ENCODE results near the gene IQCK.

Gene IQCK

GRCh38 chr16:19771796-19772195, 53.7 kb downstream of the IQCK start:
- Histone ChIP-seq H3K27ac (ENCODE audit: low read length) (no peak overlapping the region), H3K9ac (ENCODE audit: low read length) (no peak overlapping the region)

GRCh38 chr16:19774024-19774423, 56.0 kb downstream of the IQCK start:
- TF ChIP-seq CTCF (IDR thresholded peaks at IDR 0.05; ENCODE audit: low read depth, low read length) = no peak
- Histone ChIP-seq H3K36me3 (replicated peaks; ENCODE audit: low read depth, low read length) (peaks cover 13% of the 10 kb centered on the region), H3K27me3 (ENCODE audit: low read depth, low read length) (no peaks in the 10 kb centered on the region), H2AFZ (ENCODE audit: low read depth, low read length) (no peak overlapping the region), H3K9ac (ENCODE audit: low read length) (no peak overlapping the region), H4K20me1 (ENCODE audit: insufficient read depth, low read length) (no peaks in the 10 kb centered on the region), H3K9me3 (ENCODE audit: insufficient read depth, low read length) (no peaks in the 10 kb centered on the region), H3K4me3 (ENCODE audit: low read length) (no peak overlapping the region), H3K4me2 (ENCODE audit: low read length) (no peak overlapping the region), H3K79me2 (ENCODE audit: low read length) (no peaks in the 10 kb centered on the region), H3K4me1 (ENCODE audit: low read length) (peaks cover 37% of the 10 kb centered on the region), H3K27ac (ENCODE audit: low read length) (no peak overlapping the region)

More at GRCh38 chr16:19771796-19772195, 53.7 kb downstream of the IQCK start:
- Histone ChIP-seq H3K4me1 (ENCODE audit: low read length) (peaks cover 17% of the 10 kb centered on the region), H2AFZ (ENCODE audit: low read depth, low read length) (no peak overlapping the region), H3K9me3 (ENCODE audit: insufficient read depth, low read length) (no peaks in the 10 kb centered on the region), H3K4me2 (ENCODE audit: low read length) (no peak overlapping the region), H4K20me1 (ENCODE audit: insufficient read depth, low read length) (no peaks in the 10 kb centered on the region), H3K36me3 (replicated peaks; ENCODE audit: low read depth, low read length) (peaks cover 14% of the 10 kb centered on the region), H3K4me3 (ENCODE audit: low read length) (no peak overlapping the region), H3K79me2 (ENCODE audit: low read length) (no peaks in the 10 kb centered on the region), H3K27me3 (ENCODE audit: low read depth, low read length) (no peaks in the 10 kb centered on the region)
- no peak for TF ChIP-seq EZH2phosphoT487 (IDR thresholded peaks at IDR 0.05; ENCODE audit: low read depth)
- no peak for TF ChIP-seq CTCF (IDR thresholded peaks at IDR 0.05; ENCODE audit: low read depth, low read length)

GRCh38 chr16:19776147-19776546, 58.1 kb downstream of the IQCK start:
- Histone ChIP-seq H3K36me3 (replicated peaks; ENCODE audit: low read depth, low read length) (no peaks in the 10 kb centered on the region), H3K4me3 (ENCODE audit: low read length) (peak overlapping the region; percentile 72), H3K79me2 (ENCODE audit: low read length) (no peaks in the 10 kb centered on the region), H3K9ac (ENCODE audit: low read length) (peak overlapping the region; percentile 68), H2AFZ (ENCODE audit: low read depth, low read length) (peak overlapping the region; percentile 81; the same call in 1 of the 2 replicates), H3K4me2 (ENCODE audit: low read length) (peak overlapping the region; percentile 95), H4K20me1 (ENCODE audit: insufficient read depth, low read length) (no peaks in the 10 kb centered on the region), H3K27me3 (ENCODE audit: low read depth, low read length) (no peaks in the 10 kb centered on the region), H3K4me1 (ENCODE audit: low read length) (peaks cover 41% of the 10 kb centered on the region), H3K27ac (ENCODE audit: low read length) (peak overlapping the region; percentile 88), H3K9me3 (ENCODE audit: insufficient read depth, low read length) (no peaks in the 10 kb centered on the region)
- TF ChIP-seq EZH2phosphoT487 (IDR thresholded peaks at IDR 0.05; ENCODE audit: low read depth) = no peak
- no peak for TF ChIP-seq CTCF (IDR thresholded peaks at IDR 0.05; ENCODE audit: low read depth, low read length)

- H3K9ac ChIP-seq (ENCODE audit: low read length) = peak overlapping the region; percentile 68
- H2AFZ ChIP-seq (ENCODE audit: low read depth, low read length) = peak overlapping the region; percentile 81
Measured at GRCh38 chr16:19776565-19776964, 58.5 kb downstream of the IQCK start.

More at GRCh38 chr16:19776565-19776964, 58.5 kb downstream of the IQCK start:
- H3K27me3 ChIP-seq (ENCODE audit: low read depth, low read length) = no peaks in the 10 kb centered on the region
- H3K4me2 ChIP-seq (ENCODE audit: low read length) = peak overlapping the region; percentile 95
- H4K20me1 ChIP-seq (ENCODE audit: insufficient read depth, low read length) = no peaks in the 10 kb centered on the region
- no peaks in the 10 kb centered on the region for H3K36me3 ChIP-seq (replicated peaks; ENCODE audit: low read depth, low read length)
- H3K79me2 ChIP-seq (ENCODE audit: low read length) = no peaks in the 10 kb centered on the region
- peaks cover 41% of the 10 kb centered on the region for H3K4me1 ChIP-seq (ENCODE audit: low read length)
- peak overlapping the region; percentile 88 for H3K27ac ChIP-seq (ENCODE audit: low read length)
- TF ChIP-seq CTCF (IDR thresholded peaks at IDR 0.05; ENCODE audit: low read depth, low read length) (no peak), EZH2phosphoT487 (IDR thresholded peaks at IDR 0.05; ENCODE audit: low read depth) (no peak)
- peak overlapping the region; percentile 72 for H3K4me3 ChIP-seq (ENCODE audit: low read length)
- H3K9me3 ChIP-seq (ENCODE audit: insufficient read depth, low read length) = no peaks in the 10 kb centered on the region
